Measurements from ENCODE around the gene DLGAP1. TPM values are rescaled to one million over a fixed set of nuclear protein-coding genes. Genes with fewer than 3 reads are reported as not detected.

Gene DLGAP1
- total RNA-seq, 1 donor from 2014 or later = 5.4 TPM

- H3K27ac ChIP-seq = no peak overlapping the region
Measured at GRCh38 chr18:4384932-4385331, 70.2 kb downstream of the DLGAP1 start.

GRCh38 chr18:4374564-4374963, 80.5 kb downstream of the DLGAP1 start:
- Histone ChIP-seq H3K4me1 (no peaks in the 10 kb centered on the region), H3K27ac (no peak overlapping the region), H3K27me3 (no peaks in the 10 kb centered on the region), H3K4me3 (no peak overlapping the region), H3K9me3 (no peaks in the 10 kb centered on the region), H3K36me3 (no peaks in the 10 kb centered on the region)
- no peak for TF ChIP-seq CTCF (IDR thresholded peaks at IDR 0.05)
- no peak for DNase-seq
- ATAC-seq = no peak
- intact Hi-C loops (cut with DNase I) = no loop called here

More at GRCh38 chr18:4384932-4385331, 70.2 kb downstream of the DLGAP1 start:
- no peaks in the 10 kb centered on the region for H3K27me3 ChIP-seq
- intact Hi-C loops (cut with DNase I) = no loop called here
- no peaks in the 10 kb centered on the region for H3K9me3 ChIP-seq
- no peak for DNase-seq
- no peak for ATAC-seq
- no peak overlapping the region for H3K4me3 ChIP-seq
- no peaks in the 10 kb centered on the region for H3K4me1 ChIP-seq
- TF ChIP-seq CTCF (IDR thresholded peaks at IDR 0.05) = no peak
- H3K36me3 ChIP-seq = no peaks in the 10 kb centered on the region

GRCh38 chr18:4369705-4370104, 85.4 kb downstream of the DLGAP1 start:
- intact Hi-C loops (cut with DNase I) = no loop called here
- TF ChIP-seq CTCF (IDR thresholded peaks at IDR 0.05) = no peak
- H3K4me3 ChIP-seq = no peak overlapping the region
- no peaks in the 10 kb centered on the region for H3K9me3 ChIP-seq
- no peak for ATAC-seq
- DNase-seq = no peak
- H3K4me1 ChIP-seq = no peaks in the 10 kb centered on the region
- no peaks in the 10 kb centered on the region for H3K27me3 ChIP-seq
- H3K27ac ChIP-seq = no peak overlapping the region
- H3K36me3 ChIP-seq = no peaks in the 10 kb centered on the region

GRCh38 chr18:4360221-4360715, 94.8 kb downstream of the DLGAP1 start:
- no peaks in the 10 kb centered on the region for H3K27me3 ChIP-seq
- intact Hi-C loops (cut with DNase I) = no loop called here
- no peak overlapping the region for H3K27ac ChIP-seq
- no peaks in the 10 kb centered on the region for H3K4me1 ChIP-seq
- DNase-seq = no peak
- no peak for TF ChIP-seq CTCF (IDR thresholded peaks at IDR 0.05)
- no peaks in the 10 kb centered on the region for H3K36me3 ChIP-seq
- no peak for ATAC-seq
- no peak overlapping the region for H3K4me3 ChIP-seq
- H3K9me3 ChIP-seq = no peaks in the 10 kb centered on the region

GRCh38 chr18:4358618-4359017, 96.5 kb downstream of the DLGAP1 start:
- no peak for DNase-seq

More at GRCh38 chr18:4358618-4359017, 96.5 kb downstream of the DLGAP1 start:
- no peaks in the 10 kb centered on the region for H3K27me3 ChIP-seq
- no peaks in the 10 kb centered on the region for H3K36me3 ChIP-seq
- intact Hi-C loops (cut with DNase I) = no loop called here
- H3K4me1 ChIP-seq = no peaks in the 10 kb centered on the region
- H3K27ac ChIP-seq = no peak overlapping the region
- ATAC-seq = no peak
- H3K4me3 ChIP-seq = no peak overlapping the region
- TF ChIP-seq CTCF (IDR thresholded peaks at IDR 0.05) = no peak
- H3K9me3 ChIP-seq = no peaks in the 10 kb centered on the region
